ENCODE results near the gene NAALAD2. TPM values are rescaled to one million over a fixed set of nuclear protein-coding genes. Genes with fewer than 3 reads are reported as not detected.

The NAALAD2 gene
- polyA plus RNA-seq, 3 donors: not detected

GRCh38 chr11:90176069-90176468 lies 41.6 kb downstream of the NAALAD2 start:
- Histone ChIP-seq H3K36me3 (replicated peaks in 1 of 2; ENCODE audit: control insufficient read depth in 1 of 2, insufficient read depth in 2 of 2, low read length in 2 of 2) (no peaks in the 10 kb centered on the region), H3K9ac (ENCODE audit: insufficient read depth, low read length, poor library complexity, severe bottlenecking) (no peak overlapping the region), H3K4me1 (ENCODE audit: control insufficient read depth in 1 of 2, insufficient read depth in 2 of 2, low read length in 2 of 2) (no peaks in the 10 kb centered on the region), H3K79me2 (ENCODE audit: insufficient read depth, low read length) (no peaks in the 10 kb centered on the region), H3K27ac (ENCODE audit: low read depth in 1 of 2, low read length in 2 of 2) (no peak overlapping the region), H2AFZ (ENCODE audit: insufficient read depth, low read depth, low read length, poor library complexity, severe bottlenecking) (no peak overlapping the region), H3K9me3 (replicated peaks in 1 of 2; ENCODE audit: control insufficient read depth in 1 of 2, insufficient read depth in 1 of 2, low read length in 2 of 2) (no peaks in the 10 kb centered on the region), H4K20me1 (ENCODE audit: insufficient read depth, low read length) (no peaks in the 10 kb centered on the region), H3K4me2 (replicated peaks; ENCODE audit: extremely low read depth, low read length, poor library complexity, severe bottlenecking) (no peak overlapping the region), H3K4me3 (replicated peaks in 1 of 3; ENCODE audit: low read depth in 2 of 3, low read length in 3 of 3) (no peak overlapping the region), H3K27me3 (ENCODE audit: control insufficient read depth in 2 of 2, insufficient read depth in 2 of 2, low read length in 2 of 2) (no peaks in the 10 kb centered on the region)
- no peak overlapping the region for H3K27ac Mint-ChIP-seq
- no peak overlapping the region for H3K4me3 Mint-ChIP-seq
- intact Hi-C loops (cut with micrococcal nuclease): no loop called here
- H3K9me3 Mint-ChIP-seq: peaks cover 0 to 3% (median 0%) of the 10 kb centered on the region in 7 donors
- no peaks in the 10 kb centered on the region for H3K36me3 Mint-ChIP-seq
- no peak for DNase-seq
- no peaks in the 10 kb centered on the region for H3K4me1 Mint-ChIP-seq
- TF ChIP-seq, protein P1, sequence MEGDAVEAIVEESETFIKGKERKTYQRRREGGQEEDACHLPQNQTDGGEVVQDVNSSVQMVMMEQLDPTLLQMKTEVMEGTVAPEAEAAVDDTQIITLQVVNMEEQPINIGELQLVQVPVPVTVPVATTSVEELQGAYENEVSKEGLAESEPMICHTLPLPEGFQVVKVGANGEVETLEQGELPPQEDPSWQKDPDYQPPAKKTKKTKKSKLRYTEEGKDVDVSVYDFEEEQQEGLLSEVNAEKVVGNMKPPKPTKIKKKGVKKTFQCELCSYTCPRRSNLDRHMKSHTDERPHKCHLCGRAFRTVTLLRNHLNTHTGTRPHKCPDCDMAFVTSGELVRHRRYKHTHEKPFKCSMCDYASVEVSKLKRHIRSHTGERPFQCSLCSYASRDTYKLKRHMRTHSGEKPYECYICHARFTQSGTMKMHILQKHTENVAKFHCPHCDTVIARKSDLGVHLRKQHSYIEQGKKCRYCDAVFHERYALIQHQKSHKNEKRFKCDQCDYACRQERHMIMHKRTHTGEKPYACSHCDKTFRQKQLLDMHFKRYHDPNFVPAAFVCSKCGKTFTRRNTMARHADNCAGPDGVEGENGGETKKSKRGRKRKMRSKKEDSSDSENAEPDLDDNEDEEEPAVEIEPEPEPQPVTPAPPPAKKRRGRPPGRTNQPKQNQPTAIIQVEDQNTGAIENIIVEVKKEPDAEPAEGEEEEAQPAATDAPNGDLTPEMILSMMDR (IDR thresholded peaks at IDR 0.05): no peak
- 100% methylated on average over 1 of the region's 1 CpG for WGBS (ENCODE audit: insufficient coverage)
- H3K27me3 Mint-ChIP-seq (ENCODE audit: low read depth in 3 of 3): no peaks in the 10 kb centered on the region

DNA sequence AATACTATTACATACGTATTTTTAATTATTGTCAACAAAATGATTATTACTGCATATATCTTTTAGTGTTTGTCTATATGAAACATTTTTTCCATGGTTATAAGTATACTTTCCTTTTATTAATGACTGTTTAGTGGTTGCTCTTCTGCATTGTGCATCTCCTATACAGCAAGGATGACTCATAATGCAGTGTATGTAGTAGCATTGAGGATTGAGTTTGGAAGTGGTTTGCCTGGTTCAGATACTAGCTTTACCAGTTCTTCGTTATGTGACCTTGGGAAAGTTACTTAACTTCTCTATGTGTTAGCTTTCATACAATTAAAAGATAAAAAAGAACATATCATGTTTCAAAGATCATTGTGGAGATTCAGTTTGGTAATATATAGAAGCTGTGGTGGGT lies 44.3 kb downstream of the NAALAD2 start:
- Histone ChIP-seq H3K9me3 (replicated peaks in 1 of 2; ENCODE audit: control insufficient read depth in 1 of 2, insufficient read depth in 1 of 2, low read length in 2 of 2) (no peaks in the 10 kb centered on the region), H2AFZ (ENCODE audit: insufficient read depth, low read depth, low read length, poor library complexity, severe bottlenecking) (no peak overlapping the region), H3K36me3 (replicated peaks in 1 of 2; ENCODE audit: control insufficient read depth in 1 of 2, insufficient read depth in 2 of 2, low read length in 2 of 2) (no peaks in the 10 kb centered on the region), H3K79me2 (ENCODE audit: insufficient read depth, low read length) (no peaks in the 10 kb centered on the region), H3K4me2 (replicated peaks; ENCODE audit: extremely low read depth, low read length, poor library complexity, severe bottlenecking) (no peak overlapping the region), H3K4me3 (replicated peaks in 1 of 3; ENCODE audit: low read depth in 2 of 3, low read length in 3 of 3) (no peak overlapping the region), H3K4me1 (ENCODE audit: control insufficient read depth in 1 of 2, insufficient read depth in 2 of 2, low read length in 2 of 2) (no peaks in the 10 kb centered on the region), H3K27ac (ENCODE audit: low read depth in 1 of 2, low read length in 2 of 2) (no peak overlapping the region), H4K20me1 (ENCODE audit: insufficient read depth, low read length) (no peaks in the 10 kb centered on the region), H3K27me3 (ENCODE audit: control insufficient read depth in 2 of 2, insufficient read depth in 2 of 2, low read length in 2 of 2) (no peaks in the 10 kb centered on the region), H3K9ac (ENCODE audit: insufficient read depth, low read length, poor library complexity, severe bottlenecking) (no peak overlapping the region)
- H3K27me3 Mint-ChIP-seq (ENCODE audit: low read depth in 3 of 3): peaks cover 0 to 2% (median 0%) of the 10 kb centered on the region in 3 donors
- H3K9me3 Mint-ChIP-seq: peaks cover 0 to 3% (median 0%) of the 10 kb centered on the region in 7 donors
- WGBS (ENCODE audit: insufficient coverage): no CpG with 5 or more reads among the region's 2 CpGs
- TF ChIP-seq, protein P1 (IDR thresholded peaks at IDR 0.05): no peak
- DNase-seq: no peak
- no peaks in the 10 kb centered on the region for H3K36me3 Mint-ChIP-seq
- intact Hi-C loops (cut with micrococcal nuclease): no loop called here
- no peak overlapping the region for H3K4me3 Mint-ChIP-seq
- H3K27ac Mint-ChIP-seq: no peak overlapping the region
- H3K4me1 Mint-ChIP-seq: no peaks in the 10 kb centered on the region
